ENCODE measurements around the gene ITM2C.

Gene ITM2C

DNA sequence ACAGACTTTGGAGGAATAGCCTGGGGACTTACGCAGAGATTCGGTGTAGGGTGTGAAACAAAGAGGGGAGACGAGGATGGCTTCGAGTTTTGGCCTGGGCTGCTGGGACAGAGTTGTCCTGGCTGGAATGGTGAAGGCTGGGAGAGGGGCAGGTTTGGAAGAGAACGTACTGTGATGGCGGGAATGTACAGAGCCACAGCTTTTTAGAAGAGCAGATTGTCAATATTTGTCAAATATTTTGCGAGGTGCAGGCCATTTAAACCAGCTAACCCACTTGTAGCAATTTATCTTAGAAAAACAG is 14.4 kb upstream of the ITM2C start:
- DNase-seq (ENCODE audit: low spot score), result no peak

DNA sequence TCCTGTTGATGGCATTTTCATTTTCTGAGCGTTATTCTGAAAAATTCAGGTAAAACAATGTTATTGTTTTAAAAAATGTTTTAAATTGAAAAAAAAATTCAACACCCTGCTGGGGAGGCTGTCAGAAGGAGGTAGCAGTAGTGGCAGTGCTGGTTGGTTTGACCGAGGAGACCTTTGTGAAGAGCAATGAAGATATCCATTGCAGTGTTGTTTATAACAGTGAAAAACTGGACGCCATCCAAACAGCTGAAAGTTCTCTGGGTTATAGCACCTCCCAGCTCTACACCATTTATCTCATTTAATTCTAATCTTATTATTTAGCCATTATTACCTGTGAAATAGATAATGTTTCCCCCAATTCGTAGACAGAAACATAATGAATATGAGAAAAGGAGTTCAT is 12.6 kb upstream of the ITM2C start:
- DNase-seq (ENCODE audit: low spot score), result no peak

DNA sequence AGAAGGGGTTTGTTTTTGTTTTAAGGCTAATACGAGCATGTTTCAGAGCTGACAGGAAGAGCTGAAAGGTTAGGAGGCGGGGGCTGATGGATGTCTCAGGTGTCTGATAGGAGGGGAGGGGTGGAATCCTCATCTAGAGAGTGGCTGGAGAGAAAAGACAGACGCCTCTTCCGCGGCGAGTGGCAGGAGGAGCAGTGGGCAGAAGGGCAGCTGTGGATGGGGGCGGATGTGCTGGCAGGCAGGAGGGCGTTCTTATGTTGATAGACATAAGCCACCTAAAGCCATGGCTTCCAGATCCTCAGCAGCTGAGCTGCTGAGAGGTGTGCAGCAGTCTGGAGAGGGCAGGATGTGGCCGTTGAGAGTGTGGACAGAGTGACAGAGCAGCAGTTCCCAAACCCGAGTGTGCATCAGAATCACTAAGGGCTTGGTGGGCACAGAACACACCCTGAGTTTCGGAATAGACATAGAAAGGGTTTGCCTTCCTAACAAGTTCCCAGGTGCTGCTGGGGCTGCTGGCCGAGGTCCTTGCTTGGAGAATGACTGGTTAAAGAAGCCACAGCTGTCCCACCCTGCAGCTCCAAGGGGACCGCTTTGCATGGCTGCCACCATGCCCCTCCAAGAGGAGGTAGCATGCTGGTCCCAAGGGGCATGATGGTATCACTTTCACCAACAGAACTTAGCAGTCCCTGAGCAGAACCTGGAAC is 3.0 kb upstream of the ITM2C start:
- no peak for DNase-seq (ENCODE audit: low spot score)

DNA sequence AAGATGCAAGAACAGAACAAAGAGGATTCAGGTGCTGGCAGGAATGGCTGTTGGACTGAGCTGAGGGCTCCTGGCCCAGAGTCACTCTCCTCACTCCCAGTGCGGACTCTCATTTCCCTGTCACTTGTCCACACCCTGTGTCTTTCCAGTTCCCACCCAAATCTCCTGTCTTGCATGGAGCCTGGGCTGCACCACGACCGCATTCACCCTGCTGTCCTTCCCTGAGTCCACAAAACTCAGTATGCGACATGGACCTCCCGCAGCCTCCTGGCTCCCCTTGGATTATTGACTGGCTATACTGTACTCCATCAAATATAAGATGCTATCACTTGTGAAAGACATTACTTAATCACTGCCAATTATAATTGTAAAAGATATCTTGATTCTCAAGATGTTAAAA is 2.5 kb upstream of the ITM2C start:
- no peak for DNase-seq (ENCODE audit: low spot score)

DNA sequence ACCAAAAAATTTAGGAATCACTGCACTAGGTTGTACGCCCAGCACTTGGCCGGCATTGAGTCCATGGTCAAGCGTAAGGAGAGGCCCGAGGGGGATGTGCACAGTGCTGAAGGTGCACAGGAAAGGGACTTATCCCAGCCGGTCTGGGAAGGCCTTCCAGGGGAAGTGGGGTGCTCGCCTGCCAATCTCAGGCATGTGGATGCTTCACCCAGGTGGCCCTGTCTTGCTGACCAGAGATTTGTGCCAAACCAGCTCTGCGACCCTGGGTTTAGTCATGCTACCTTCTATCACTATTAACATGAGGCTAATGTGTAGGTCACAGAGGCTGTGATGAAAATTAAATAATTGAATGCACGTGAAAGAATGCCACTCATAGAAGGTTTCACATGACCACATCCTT is 1.7 kb upstream of the ITM2C start:
- DNase-seq (ENCODE audit: low spot score), result no peak

DNA sequence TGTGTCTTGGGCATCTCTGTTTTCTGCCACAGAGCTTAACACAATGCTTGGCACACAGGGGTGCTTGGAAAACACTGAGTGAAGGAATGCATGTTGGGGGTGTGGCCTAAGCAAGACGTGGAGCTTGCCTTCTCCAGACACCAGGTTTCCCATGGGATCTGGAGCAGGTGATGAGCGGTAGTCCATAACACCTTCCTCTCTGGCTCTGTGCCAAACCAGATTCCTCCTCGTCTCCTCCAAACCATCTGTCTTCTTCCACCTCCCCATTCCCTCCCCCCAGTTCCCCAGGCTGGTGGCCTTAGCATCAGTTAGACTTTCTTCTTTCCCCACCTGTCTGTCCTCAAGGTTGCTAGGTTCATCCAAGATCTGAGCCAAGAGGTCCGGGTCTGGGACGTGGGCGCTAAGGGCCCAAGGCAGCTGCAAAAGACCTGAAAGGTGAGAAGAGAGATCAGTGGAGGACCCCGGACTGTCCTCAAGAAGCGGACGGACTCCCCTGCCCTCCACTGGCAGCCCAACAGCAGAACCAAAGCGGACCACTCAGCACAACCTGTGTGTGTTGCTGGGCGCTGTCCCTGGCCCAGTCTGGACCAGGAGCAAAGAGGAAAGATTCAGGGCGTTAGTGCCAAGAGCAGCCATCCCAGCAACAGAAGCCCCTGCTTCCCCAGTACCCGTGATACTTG is 1.2 kb upstream of the ITM2C start:
- no peak for DNase-seq (ENCODE audit: low spot score)

DNA sequence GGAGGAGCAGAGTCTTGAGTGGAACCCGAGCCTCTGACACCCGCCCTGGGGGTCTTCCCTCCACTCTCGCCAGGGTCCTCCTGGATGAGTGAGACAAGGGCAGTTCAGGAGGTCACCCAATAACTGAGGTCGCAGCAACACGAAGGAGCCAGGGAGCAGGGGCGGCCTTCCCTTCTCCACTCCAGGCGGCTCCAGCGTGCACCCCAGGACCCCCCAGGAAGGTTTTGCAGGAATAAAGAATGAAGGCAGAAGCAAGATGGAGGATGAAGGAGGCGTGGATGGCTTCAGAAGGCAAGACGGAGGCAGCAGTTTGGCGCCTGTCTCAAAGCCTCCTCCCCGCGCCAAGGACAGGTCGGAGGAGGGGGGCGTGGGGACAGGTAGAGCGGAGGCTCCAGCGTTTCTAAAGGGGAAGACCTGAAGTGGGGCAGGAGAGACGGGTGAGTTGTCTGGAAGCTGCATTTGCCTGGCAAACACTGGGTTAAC is 579 bp upstream of the ITM2C start:
- DNase-seq (ENCODE audit: low spot score), result no peak

DNA sequence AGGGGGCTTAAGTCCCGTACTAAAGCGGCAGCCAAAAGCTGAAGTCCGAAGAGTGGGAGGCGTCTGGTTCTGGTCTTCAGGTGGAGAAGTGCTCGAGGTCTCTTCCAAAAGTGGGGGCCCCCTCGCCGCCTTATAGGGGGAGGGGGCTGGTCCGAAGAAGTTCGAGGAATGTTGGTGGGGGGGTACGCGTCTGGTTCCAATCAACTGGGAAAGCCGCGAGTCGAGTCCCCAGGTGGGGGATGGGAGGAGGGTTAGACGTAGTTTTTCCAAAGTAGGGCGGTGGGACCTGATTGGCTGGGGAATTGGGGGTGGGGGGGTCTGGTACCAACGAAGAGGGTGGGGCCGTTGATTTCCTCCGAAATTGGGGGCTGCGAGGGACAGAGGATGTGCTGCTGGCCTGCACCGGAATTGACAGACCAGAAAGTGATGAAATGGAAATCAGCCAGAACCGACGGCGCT is 594 bp downstream of the ITM2C start:
- no peak for DNase-seq (ENCODE audit: low spot score)

DNA sequence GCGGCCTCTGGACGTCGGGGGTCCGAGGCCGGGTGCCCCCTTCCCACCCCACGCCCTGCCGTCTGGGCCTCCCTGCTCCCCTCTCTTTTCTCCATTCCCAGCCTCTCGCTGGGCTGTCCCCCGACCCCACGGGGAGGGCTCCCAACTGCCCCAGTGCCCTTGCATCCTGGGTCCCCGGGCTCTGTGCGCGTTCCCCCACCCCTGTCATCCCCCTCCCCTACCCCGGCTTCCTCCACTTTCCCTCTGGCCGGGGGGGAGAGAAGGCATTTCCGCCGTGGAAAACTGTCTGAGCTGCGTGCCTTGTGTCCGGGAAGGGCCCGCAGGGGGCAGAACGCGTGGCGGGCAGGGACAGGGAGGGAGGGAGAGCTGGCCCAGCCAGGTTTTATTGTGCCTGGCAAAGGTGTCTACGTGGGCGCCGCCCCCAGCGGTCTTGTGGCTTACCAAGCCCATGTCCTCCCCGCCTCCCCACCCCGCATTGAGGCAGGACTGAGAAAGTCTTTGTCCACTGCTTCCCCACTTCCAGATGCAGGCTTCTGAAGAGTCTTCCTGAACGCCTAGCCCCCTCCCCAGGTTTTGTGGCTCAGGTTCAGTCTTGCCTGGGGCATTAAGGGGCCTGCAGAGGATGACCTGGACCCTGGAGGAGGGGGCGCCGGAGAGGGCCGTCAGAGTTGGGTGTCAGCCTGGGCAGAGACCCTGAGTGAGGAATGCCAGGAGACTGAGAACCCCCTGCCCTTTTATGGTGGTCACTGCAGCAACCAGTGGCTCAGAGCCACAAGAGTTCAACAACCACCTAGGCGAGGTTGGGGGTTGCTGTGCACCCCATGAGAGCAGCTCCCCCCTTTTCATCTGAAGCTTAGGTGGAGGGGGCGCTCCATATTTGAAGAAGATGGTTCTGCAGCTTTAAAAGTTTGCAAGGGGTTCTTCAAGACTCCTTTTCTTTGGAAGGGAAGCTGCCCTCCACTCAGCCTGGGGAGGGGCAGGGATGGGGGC is 1.3 kb downstream of the ITM2C start:
- DNase-seq (ENCODE audit: low spot score), result peak; percentile 57

DNA sequence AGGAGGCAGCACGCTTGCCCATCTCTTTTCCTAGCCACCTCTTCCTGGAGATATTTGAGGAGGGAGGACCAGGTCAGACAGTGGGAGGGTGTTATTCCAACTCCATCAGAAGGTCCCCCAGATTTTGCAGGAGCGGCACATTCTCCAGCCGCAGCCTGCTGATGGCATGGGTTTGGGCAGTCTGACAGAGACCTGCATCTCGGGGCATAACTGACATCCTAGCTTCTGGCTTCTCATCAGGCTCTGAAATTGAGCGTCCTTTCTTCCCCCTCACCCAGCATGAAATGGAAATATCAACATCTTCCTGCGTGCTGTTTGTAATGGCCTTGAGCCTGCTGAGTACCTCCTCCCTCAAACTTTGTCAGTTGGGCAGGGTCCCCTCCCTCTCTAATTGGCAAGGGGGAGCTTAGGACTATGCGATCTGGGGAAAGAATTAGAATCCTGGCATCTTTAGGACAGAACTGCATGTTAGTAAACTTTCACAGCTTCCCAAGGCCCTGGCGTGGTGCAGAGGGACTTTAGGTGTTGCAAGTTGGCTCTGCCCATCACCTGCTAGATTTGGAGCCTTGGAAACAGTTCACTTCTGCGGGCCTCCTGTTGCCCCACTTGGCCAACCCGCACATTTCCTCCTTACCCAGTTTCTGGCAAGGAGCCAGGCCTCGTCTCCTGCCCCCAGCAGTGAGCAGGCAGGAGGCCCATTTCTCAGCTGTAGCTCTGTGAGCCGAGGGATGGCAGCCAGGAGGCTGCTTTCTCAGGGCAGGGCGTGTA is 2.2 kb downstream of the ITM2C start:
- no peak for DNase-seq (ENCODE audit: low spot score)

DNA sequence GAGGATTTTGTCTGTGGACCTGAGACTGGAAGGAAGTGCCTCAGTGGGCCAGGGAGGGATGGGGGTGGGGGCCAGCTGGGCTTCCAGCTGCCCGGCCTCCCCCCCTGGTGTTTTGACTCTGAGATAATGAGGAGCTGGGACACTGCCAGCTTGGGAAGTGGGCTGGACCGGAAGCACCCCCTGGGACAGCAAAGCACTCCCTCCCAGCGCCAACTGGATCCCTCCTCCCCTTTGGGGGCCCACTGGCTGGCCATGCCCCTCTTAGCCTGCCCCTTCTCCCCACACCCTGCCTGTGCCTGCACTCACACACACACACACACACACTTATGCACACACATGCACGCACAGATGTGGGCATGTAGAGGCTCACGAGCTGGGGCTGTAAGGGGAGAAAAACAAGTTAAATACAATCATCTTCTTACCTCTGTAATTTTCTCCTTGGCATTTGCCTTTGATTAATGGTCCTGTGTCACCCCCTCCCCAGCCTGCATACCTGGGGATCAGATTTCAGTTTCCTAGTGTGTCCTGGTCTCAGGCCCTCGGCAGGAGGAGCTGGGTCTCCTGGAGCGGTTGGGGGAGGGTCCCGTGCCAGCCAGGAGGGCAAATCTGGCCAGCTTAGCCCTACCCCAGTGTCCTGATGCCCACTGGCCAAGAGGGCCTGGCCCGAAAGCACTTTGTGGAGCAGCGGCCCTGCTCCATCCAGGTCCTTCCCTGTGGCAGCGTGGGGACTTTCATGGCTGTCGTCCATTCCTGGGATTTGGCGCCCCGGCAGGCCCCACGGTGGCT is 3.6 kb downstream of the ITM2C start:
- DNase-seq (ENCODE audit: low spot score), result no peak

DNA sequence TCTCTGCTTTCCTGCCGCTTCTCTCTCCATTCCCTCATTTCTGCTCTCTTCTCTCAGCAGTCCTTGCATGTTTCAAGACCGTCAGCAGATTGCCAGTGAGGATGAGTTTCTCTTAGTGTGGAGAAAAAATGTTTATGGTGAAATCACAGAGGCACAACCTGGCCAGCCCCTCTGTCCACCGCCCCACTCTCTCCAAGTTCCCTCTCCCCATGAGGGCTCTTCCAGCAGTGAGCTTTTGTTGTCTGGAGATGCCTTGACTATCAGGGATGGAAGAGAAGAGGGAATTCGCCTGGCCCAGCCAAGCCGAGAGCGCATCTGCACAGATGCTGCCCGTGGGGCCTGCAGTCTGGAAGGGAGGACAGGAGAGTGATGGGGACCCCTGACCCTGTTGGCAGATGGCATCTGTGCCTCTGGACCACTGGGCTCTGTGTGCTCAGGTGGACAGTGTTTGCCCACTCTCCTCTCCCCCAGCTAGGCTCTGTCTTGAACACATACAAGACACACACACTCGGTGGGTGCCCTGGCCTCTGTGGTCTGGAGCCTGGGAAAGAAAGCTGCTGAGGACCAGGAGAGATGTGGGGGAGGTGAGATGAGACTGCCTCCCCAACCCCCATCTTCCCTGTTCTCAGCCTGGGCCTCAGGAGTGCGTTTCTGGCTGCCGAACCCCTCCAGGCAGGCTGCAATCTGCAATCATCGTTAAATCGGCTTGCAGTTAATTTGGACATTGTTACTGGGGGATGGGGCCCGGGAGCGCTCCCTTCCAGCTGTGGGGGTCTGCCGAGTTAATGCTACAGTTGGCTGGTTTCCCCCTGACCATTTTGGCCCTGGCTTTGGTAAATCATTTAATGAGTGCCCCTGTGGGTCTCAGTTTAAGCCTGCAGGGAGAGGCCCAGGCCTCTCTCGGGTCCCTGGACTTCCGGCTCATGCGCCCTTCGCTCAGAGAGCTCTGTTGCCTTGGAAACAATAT is 4.5 kb downstream of the ITM2C start:
- DNase-seq (ENCODE audit: low spot score), result no peak

DNA sequence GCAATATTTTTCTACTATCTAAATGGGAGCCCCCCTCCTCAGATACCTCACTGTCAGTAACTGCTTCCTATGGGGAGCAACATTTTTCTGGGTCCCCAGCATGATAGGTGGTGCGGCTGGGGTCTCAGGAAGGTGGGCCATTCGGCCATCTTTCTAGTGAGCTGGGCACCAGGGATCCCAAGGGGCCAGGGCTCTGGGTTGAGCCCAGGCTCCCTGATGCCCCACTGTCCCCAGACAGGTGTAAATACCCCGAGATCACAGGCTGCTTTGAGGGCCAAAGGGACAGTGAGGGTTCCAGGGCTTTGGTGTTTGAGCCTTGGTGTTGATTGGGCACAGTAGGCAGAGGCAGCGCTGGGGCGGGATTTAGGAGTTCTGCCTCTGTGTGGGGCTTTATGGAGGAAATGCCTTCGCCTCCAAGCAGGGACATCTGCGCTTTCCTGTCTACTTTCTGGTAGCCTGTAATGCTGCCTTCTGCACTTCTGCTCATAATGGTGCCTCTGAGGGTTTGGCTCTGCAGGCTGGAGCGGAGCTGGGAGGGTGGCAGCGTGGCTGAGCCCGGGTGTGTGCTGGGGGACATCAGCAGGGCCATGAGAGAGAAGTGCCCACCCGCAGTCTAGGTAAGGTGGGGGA is 5.3 kb downstream of the ITM2C start:
- no peak for DNase-seq (ENCODE audit: low spot score)

DNA sequence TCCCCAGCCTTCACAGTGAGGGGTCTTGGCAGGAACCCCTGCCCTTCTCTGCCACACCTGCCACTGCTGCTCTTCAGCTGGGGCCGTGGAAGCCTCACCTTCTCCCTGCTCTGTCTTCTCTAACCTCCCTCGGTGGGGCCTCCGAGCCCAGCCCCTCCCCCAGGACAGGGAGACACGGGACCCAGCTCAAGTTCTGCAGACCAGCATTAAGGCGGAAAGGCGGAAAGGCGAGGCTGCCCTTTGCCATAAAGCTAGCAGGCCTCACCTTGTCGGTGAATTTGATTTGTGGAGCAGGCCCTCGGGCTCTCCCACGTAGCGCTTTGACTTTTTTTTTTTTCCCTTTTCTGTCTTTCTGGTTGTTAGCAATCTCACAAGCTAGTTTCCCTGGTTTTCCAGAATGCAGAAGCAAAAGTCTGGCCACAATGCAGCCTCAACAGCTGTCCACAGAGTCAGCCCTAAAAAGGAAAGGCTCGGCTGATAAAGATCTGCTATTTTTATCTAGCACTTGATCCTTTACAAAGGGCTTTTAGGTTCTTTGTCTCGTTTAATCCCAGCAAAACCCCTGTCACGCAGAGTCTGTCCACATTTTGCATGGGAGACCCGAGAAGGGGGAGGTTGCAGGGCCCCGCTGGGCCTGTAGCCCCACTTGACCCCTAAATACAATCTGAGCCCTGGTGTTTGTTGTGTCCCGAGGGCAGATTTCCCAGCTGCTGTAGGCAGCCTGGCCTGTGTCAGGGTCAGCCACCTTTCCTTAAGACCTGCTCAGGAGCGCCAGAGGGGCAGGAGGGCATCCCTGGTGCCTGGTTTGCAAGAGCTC is 6.0 kb downstream of the ITM2C start:
- no peak for DNase-seq (ENCODE audit: low spot score)

DNA sequence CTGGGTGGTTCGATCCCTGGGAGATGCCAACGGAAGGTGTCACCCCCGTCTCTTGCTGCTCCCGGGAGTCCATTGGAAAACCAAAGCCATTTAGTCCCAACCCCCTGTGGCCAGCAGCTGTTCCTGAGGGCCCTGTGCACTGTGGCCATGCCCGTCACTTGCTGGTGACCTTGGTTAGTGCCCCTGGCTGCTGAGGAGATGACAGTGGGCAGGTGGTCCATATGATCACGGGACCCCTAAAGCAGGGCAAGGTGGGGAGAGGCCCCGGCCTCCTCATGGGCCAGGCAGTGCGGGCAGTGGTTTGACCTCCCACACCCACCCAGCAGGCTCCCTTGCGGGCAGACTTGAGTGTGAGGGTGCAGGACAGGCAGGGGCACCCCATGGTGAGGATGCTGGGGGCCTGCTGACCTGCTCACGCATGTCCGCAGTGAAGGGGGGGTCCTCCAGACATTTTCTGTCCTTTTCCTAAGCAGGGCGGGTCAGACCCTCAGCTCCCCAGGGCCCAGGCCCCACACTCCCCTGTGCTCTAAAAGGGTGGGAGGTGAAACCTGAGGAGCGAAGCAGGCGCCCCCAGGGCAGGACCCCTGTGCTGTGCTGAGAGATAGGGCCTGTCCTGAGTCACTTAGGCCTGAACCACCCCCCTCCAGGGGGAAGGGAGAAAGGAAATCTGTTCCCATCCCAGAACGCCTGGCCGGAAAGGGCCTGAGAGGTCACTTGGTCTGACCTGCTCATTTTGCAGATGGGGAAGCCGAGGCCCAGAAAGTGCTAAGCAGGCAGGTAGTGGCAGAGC is 6.8 kb downstream of the ITM2C start:
- no peak for DNase-seq (ENCODE audit: low spot score)

DNA sequence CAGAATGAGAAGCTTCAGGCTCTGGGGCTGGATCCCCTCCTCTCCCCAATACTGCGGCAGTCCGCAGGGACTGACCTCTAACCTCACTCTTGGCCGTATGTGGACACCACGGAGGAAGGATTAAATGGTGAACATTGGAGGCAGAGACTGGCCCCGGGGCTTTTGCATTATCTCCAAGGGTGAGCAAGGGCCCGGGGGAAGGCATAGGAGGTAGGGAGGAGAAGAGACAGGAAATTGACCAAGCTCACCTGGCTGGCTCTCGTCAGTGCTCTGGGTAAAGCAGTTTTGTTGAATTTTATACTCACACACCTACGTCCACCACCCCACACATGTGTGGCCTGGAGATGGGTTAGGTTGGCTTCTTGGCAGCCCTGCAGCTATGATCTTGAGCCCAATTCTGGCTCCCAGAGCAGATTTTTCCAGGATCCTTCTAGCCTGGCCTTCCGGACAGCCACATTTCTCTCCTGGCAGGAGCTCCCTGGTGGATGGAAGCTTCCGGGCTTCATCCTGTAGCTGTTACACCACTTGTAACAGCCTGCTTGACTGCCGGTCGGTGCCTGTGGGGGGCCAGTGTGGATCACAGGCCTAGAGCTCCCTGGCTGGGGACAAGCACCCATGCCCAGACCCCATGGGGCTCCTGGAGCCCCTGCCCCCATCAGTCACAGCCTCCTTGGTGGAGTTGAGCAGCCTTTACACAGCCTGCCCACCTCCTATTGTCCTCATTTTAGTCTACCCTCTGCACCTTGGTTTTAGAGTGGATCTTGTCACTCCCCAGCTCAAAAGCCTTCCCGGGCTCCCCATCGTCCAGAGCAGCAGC is 7.6 kb downstream of the ITM2C start:
- no peak for DNase-seq (ENCODE audit: low spot score)
